Astrocyte (in vitro differentiated cells and primary cell): ENCODE results near the gene TRAPPC12. TPM values are rescaled to one million over a fixed set of nuclear protein-coding genes. Genes with fewer than 3 reads are reported as not detected.

Experiments used
- DNase-seq: peaks from one replicate; pipeline ENCODE4 v3.0.0-alpha.2; 2010; ENCODE audit warnings: low read depth
- FAIRE-seq: peaks from 2 replicates; lab custom pipeline; 2011; peaks lifted over from hg19 to GRCh38; lab: Jason Lieb, UNC
- H2AFZ ChIP-seq: 2 replicates; pipeline ENCODE4 v1.6.0; 2012; ENCODE audit warnings: low read depth, low read length, inconsistent platforms
- H3K27ac ChIP-seq: 2 replicates; pipeline ENCODE4 v1.5.1; 2011; ENCODE audit warnings: low read depth, low read length, inconsistent platforms
- H3K27me3 ChIP-seq: 2 replicates; pipeline ENCODE4 v1.6.0; 2011; ENCODE audit warnings: low read length, inconsistent platforms; ENCODE audit not compliant: insufficient read depth
- H3K36me3 ChIP-seq: 2 replicates; pipeline ENCODE4 v1.5.1; 2011; ENCODE audit warnings: low read length, inconsistent platforms; ENCODE audit not compliant: insufficient read depth
- H3K4me1 ChIP-seq: 2 replicates; pipeline ENCODE4 v1.5.1; 2011; ENCODE audit warnings: low read length, inconsistent platforms; ENCODE audit not compliant: insufficient read depth
- H3K4me2 ChIP-seq: 2 replicates; pipeline ENCODE4 v1.6.0; 2012; ENCODE audit warnings: low read length, inconsistent platforms
- H3K4me3 ChIP-seq: 2 replicates; pipeline ENCODE4 v1.5.1; 2011; ENCODE audit warnings: low read depth, mild to moderate bottlenecking, low read length, inconsistent platforms; ENCODE audit not compliant: insufficient read depth
- H3K79me2 ChIP-seq: 2 replicates; pipeline ENCODE4 v1.6.0; 2012; ENCODE audit warnings: mild to moderate bottlenecking, low read length, inconsistent platforms; ENCODE audit not compliant: insufficient read depth
- H3K9ac ChIP-seq: 2 replicates; pipeline ENCODE4 v1.6.0; 2012; ENCODE audit warnings: mild to moderate bottlenecking, low read length, inconsistent platforms
- H3K9me3 ChIP-seq: 2 replicates; pipeline ENCODE4 v1.5.1; 2012; ENCODE audit warnings: low read depth, mild to moderate bottlenecking, low read length, inconsistent platforms; ENCODE audit not compliant: insufficient read depth
- H4K20me1 ChIP-seq: 2 replicates; pipeline ENCODE4 v1.6.0; 2012; ENCODE audit warnings: low read length, inconsistent platforms; ENCODE audit not compliant: insufficient read depth
- H3K27ac Mint-ChIP-seq: one replicate; pipeline ENCODE4 v1.8.0; 2021; ENCODE audit warnings: mild to moderate bottlenecking, mixed read lengths; ENCODE audit not compliant: unreplicated experiment
- H3K27me3 Mint-ChIP-seq: one replicate; pipeline ENCODE4 v1.8.0; 2021; ENCODE audit warnings: low read depth, mixed read lengths; ENCODE audit not compliant: unreplicated experiment
- H3K36me3 Mint-ChIP-seq: one replicate; pipeline ENCODE4 v1.8.0; 2021; ENCODE audit warnings: low read depth, mixed read lengths; ENCODE audit not compliant: unreplicated experiment
- H3K4me1 Mint-ChIP-seq: one replicate; pipeline ENCODE4 v1.8.0; 2021; ENCODE audit warnings: low read depth, mixed read lengths; ENCODE audit not compliant: unreplicated experiment
- H3K4me3 Mint-ChIP-seq: one replicate; pipeline ENCODE4 v1.8.0; 2021; ENCODE audit warnings: mild to moderate bottlenecking, moderate library complexity, mixed read lengths; ENCODE audit not compliant: unreplicated experiment
- H3K9me3 Mint-ChIP-seq: one replicate; pipeline ENCODE4 v1.8.0; 2021; ENCODE audit warnings: mild to moderate bottlenecking, mixed read lengths; ENCODE audit not compliant: unreplicated experiment
- EZH2 ChIP-seq: IDR thresholded peaks from 2 replicates; pipeline ENCODE4 v1.6.1; 2012; ENCODE audit warnings: mild to moderate bottlenecking, low read length, inconsistent platforms; ENCODE audit not compliant: insufficient read depth
- total RNA-seq: library from RNA; stranded (reverse); gene quantifications from 2 replicates; pipeline ENCODE4 v1.2.1, GENCODE V29; 2021
- TF ChIP-seq, protein P1 (sequence below): IDR thresholded peaks from 2 replicates; pipeline ENCODE4 v1.5.1; 2011; ENCODE audit warnings: low read depth, mild to moderate bottlenecking, inconsistent platforms, low read length, moderate library complexity; ENCODE audit not compliant: insufficient read depth

The TRAPPC12 gene
- total RNA-seq, 1 donor from 2014 or later: 62.1 TPM

DNA sequence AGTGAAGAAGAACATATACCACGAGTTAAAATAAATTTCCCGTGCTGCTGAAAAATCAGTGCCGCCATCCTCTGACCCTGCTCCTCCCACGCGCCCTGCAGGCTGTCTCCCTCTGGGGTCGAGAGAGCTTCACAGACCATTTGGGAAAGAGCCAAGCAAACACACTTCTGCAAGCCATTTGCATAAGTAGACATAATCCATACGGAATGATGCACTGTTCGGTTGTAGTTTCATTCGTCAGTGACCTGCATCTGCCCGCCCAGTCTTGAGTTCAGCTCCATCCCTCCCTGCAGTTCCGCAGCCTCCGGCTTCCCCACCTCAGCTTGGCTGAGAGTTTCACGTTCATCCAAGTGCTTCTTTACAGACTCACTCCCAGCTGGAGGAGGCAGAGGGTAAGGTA, 69.6 kb downstream of the TRAPPC12 start:
- peaks cover 13% of the 10 kb centered on the region for H3K4me1 Mint-ChIP-seq
- no peak for DNase-seq

DNA sequence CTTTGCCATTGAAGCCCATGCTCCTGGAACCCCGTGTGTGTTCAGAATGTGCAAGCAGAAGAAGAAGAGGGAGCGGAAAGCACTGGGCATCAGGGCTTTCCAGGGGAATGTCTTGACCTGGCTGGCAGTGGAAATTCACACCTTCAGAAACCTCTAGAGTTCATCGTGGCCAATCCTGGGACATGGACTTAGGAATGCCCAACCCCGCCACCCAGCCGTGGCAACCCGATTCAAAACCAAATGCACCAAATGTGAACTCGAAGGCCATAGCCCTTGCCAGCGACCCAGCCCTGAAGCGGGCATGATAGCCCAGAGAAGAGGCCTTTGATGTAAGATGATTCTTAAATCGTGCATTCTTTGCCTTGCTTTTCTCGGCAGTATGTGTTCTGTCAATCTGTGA, 70.4 kb downstream of the TRAPPC12 start:
- H3K4me3 Mint-ChIP-seq: no peak overlapping the region
- H3K36me3 Mint-ChIP-seq: peaks cover 47% of the 10 kb centered on the region
- no peaks in the 10 kb centered on the region for H3K27me3 ChIP-seq
- peaks cover 28% of the 10 kb centered on the region for H3K36me3 ChIP-seq
- no peak overlapping the region for H3K27ac Mint-ChIP-seq
- DNase-seq (no peak), FAIRE-seq (no peak)
- H3K79me2 ChIP-seq: no peaks in the 10 kb centered on the region
- no peak overlapping the region for H2AFZ ChIP-seq
- H3K4me1 ChIP-seq: no peaks in the 10 kb centered on the region
- H3K9me3 Mint-ChIP-seq: no peaks in the 10 kb centered on the region
- H3K9ac ChIP-seq: no peak overlapping the region
- TF ChIP-seq, protein P1, sequence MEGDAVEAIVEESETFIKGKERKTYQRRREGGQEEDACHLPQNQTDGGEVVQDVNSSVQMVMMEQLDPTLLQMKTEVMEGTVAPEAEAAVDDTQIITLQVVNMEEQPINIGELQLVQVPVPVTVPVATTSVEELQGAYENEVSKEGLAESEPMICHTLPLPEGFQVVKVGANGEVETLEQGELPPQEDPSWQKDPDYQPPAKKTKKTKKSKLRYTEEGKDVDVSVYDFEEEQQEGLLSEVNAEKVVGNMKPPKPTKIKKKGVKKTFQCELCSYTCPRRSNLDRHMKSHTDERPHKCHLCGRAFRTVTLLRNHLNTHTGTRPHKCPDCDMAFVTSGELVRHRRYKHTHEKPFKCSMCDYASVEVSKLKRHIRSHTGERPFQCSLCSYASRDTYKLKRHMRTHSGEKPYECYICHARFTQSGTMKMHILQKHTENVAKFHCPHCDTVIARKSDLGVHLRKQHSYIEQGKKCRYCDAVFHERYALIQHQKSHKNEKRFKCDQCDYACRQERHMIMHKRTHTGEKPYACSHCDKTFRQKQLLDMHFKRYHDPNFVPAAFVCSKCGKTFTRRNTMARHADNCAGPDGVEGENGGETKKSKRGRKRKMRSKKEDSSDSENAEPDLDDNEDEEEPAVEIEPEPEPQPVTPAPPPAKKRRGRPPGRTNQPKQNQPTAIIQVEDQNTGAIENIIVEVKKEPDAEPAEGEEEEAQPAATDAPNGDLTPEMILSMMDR: no peak
- no peak for TF ChIP-seq EZH2
- peaks cover 13% of the 10 kb centered on the region for H4K20me1 ChIP-seq
- H3K27ac ChIP-seq: no peak overlapping the region
- H3K4me1 Mint-ChIP-seq: peaks cover 13% of the 10 kb centered on the region
- H3K27me3 Mint-ChIP-seq: no peaks in the 10 kb centered on the region
- no peak overlapping the region for H3K4me3 ChIP-seq
- H3K4me2 ChIP-seq: no peak overlapping the region
- H3K9me3 ChIP-seq: peaks cover 5% of the 10 kb centered on the region

More for the DNA sequence above, 69.6 kb downstream of the TRAPPC12 start:
- no peaks in the 10 kb centered on the region for H3K79me2 ChIP-seq
- H3K27me3 ChIP-seq: no peaks in the 10 kb centered on the region
- no peaks in the 10 kb centered on the region for H3K9me3 Mint-ChIP-seq
- H3K9me3 ChIP-seq: peaks cover 5% of the 10 kb centered on the region
- H2AFZ ChIP-seq: no peak overlapping the region
- H3K4me1 ChIP-seq: no peaks in the 10 kb centered on the region
- H3K4me3 ChIP-seq: no peak overlapping the region
- peaks cover 13% of the 10 kb centered on the region for H4K20me1 ChIP-seq
- TF ChIP-seq, protein P1: no peak
- no peak for TF ChIP-seq EZH2
- no peak overlapping the region for H3K4me2 ChIP-seq
- H3K36me3 ChIP-seq: peaks cover 35% of the 10 kb centered on the region
- no peak overlapping the region for H3K27ac Mint-ChIP-seq
- FAIRE-seq: no peak
- H3K27ac ChIP-seq: no peak overlapping the region
- H3K27me3 Mint-ChIP-seq: no peaks in the 10 kb centered on the region
- no peak overlapping the region for H3K4me3 Mint-ChIP-seq
- peaks cover 47% of the 10 kb centered on the region for H3K36me3 Mint-ChIP-seq
- no peak overlapping the region for H3K9ac ChIP-seq

DNA sequence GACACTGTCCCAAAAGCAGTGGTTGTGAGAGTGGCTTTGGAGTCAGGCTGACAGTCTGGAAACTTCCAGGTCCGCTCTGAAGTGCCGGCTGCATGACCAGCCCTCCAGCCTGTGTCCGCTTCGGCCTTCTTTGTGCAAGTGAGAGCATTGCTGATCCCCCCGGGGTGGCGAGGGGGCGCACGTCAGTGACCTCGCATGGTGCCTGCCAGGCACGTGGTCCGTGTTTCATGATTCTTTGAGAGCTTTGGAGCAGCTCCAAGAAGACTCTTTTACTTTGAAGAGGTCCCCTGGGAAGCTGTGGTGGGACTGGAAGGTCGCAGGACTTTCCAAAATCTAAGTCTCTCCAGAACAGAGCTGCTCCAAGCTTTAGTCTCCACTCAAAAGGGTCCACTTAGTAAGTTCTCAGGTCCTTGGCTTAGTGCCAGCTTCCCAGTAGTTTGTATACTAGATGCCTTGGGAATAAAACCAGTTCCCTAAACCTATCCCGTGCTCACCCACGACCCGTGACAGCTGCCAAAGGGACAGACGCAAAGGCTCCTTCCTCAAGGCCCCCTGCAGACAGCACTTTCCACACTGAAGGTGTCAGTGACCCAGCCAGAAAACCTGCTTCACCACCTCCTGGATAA, 71.0 kb downstream of the TRAPPC12 start:
- Histone ChIP-seq H2AFZ (no peak overlapping the region), H3K9me3 (peaks cover 5% of the 10 kb centered on the region), H4K20me1 (peaks cover 13% of the 10 kb centered on the region), H3K36me3 (peaks cover 24% of the 10 kb centered on the region), H3K4me2 (no peak overlapping the region), H3K79me2 (no peaks in the 10 kb centered on the region), H3K27ac (no peak overlapping the region), H3K4me3 (no peak overlapping the region), H3K4me1 (no peaks in the 10 kb centered on the region), H3K27me3 (no peaks in the 10 kb centered on the region), H3K9ac (no peak overlapping the region)
- Mint-ChIP-seq H3K36me3 (peaks cover 42% of the 10 kb centered on the region), H3K27me3 (no peaks in the 10 kb centered on the region), H3K4me3 (no peak overlapping the region), H3K9me3 (no peaks in the 10 kb centered on the region), H3K4me1 (peaks cover 13% of the 10 kb centered on the region), H3K27ac (no peak overlapping the region)
- FAIRE-seq (no peak), DNase-seq (no peak)
- no peak for TF ChIP-seq EZH2
- TF ChIP-seq, protein P1: no peak
